HEK293 (cell line): ENCODE measurements around the gene SS18.

Experiments used
- CTCF ChIA-PET: fragments of 350-600 bp; formaldehyde crosslinking; extraction: SDS; loops from one replicate; lab custom pipeline; 2021; ENCODE audit warnings: antibody characterized with exemption; lab: Yijun Ruan, JAX
- POLR2A ChIA-PET: fragments of 300-600 bp; formaldehyde crosslinking; extraction: SDS; loops from one replicate; lab custom pipeline; 2020; ENCODE audit warnings: antibody characterized with exemption, inconsistent platforms; lab: Yijun Ruan, JAX
- H3K27ac ChIP-seq: fragments of 200-500 bp; sonication (Bioruptor generic); 2 replicates; pipeline ENCODE4 v1.5.1; 2014; ENCODE audit warnings: low read depth, low read length, control low read depth, inconsistent platforms; ENCODE audit errors: extremely low read depth
- H3K36me3 ChIP-seq, 2 experiments: fragments of 200-500 bp in 1 of 2; sonication (Bioruptor generic) in 1 of 2; 1 replicate in 1 of 2; 2 replicates in 1 of 2; pipeline ENCODE4 v1.5.1; 2014 to 2017; ENCODE audit warnings: inconsistent platforms in 2 of 2, low read length in 2 of 2; ENCODE audit not compliant: control insufficient read depth in 2 of 2, insufficient read depth in 1 of 2
- H3K4me1 ChIP-seq: fragments of 200-500 bp; sonication (Bioruptor generic); 2 replicates; pipeline ENCODE4 v1.5.1; 2014; ENCODE audit warnings: mild to moderate bottlenecking, low read length, inconsistent platforms; ENCODE audit not compliant: control insufficient read depth, insufficient read depth
- H3K4me3 ChIP-seq: 2 replicates; pipeline ENCODE4 v1.5.1; 2011; ENCODE audit warnings: low read depth, mild to moderate bottlenecking, control low read depth, low read length, moderate library complexity
- H3K9me3 ChIP-seq: fragments of 200-500 bp; sonication (Bioruptor generic); 2 replicates; pipeline ENCODE4 v1.5.1; 2014; ENCODE audit warnings: low read depth, low read length, inconsistent platforms; ENCODE audit not compliant: control insufficient read depth, insufficient read depth
- SCRT1 ChIP-seq: fragments of 450-650 bp; formaldehyde crosslinking; IDR thresholded peaks from 2 replicates; pipeline ENCODE4 v1.5.1; 2016; ENCODE audit warnings: missing biosample characterization, missing genetic modification characterization, borderline replicate concordance
- SCRT2 ChIP-seq: fragments of 450-650 bp; formaldehyde crosslinking; IDR thresholded peaks from 2 replicates; pipeline ENCODE4 v1.5.1; 2016; ENCODE audit warnings: missing biosample characterization, missing genetic modification characterization
- SETDB1 ChIP-seq: IDR thresholded peaks from one replicate; pipeline ENCODE4 v1.6.1; 2017; ENCODE audit warnings: mild to moderate bottlenecking, low read length, moderate library complexity, mixed read lengths; ENCODE audit not compliant: insufficient read length
- ZBTB7A ChIP-seq: fragments of 450-650 bp; formaldehyde crosslinking; IDR thresholded peaks from 2 replicates; pipeline ENCODE4 v1.5.1; 2016; ENCODE audit warnings: low read depth, missing biosample characterization, missing genetic modification characterization
- ZFP69B ChIP-seq: fragments of 450-650 bp; formaldehyde crosslinking; IDR thresholded peaks from 2 replicates; pipeline ENCODE4 v1.5.1; 2016; ENCODE audit warnings: missing biosample characterization, missing genetic modification characterization
- ZNF169 ChIP-seq: fragments of 450-650 bp; formaldehyde crosslinking; IDR thresholded peaks from 2 replicates; pipeline ENCODE4 v1.5.1; 2016; ENCODE audit warnings: missing biosample characterization, missing genetic modification characterization
- ZNF174 ChIP-seq: fragments of 450-650 bp; formaldehyde crosslinking; IDR thresholded peaks from 2 replicates; pipeline ENCODE4 v1.5.0; 2017; ENCODE audit warnings: missing biosample characterization, mild to moderate bottlenecking, missing genetic modification characterization
- ZNF184 ChIP-seq: fragments of 450-650 bp; IDR thresholded peaks from 2 replicates; pipeline ENCODE4 v1.5.1; 2018; ENCODE audit warnings: missing biosample characterization, mild to moderate bottlenecking, missing genetic modification characterization
- ZNF214 ChIP-seq: fragments of 450-650 bp; formaldehyde crosslinking; IDR thresholded peaks from 2 replicates; pipeline ENCODE4 v1.5.1; 2017; ENCODE audit warnings: missing biosample characterization, mild to moderate bottlenecking, missing genetic modification characterization, borderline replicate concordance
- ZNF221 ChIP-seq: fragments of 450-650 bp; formaldehyde crosslinking; IDR thresholded peaks from 2 replicates; pipeline ENCODE4 v1.5.1; 2017; ENCODE audit warnings: missing biosample characterization, missing genetic modification characterization, borderline replicate concordance
- ZNF24 ChIP-seq: fragments of 450-650 bp; formaldehyde crosslinking; IDR thresholded peaks from 2 replicates; pipeline ENCODE4 v1.5.1; 2016; ENCODE audit warnings: missing biosample characterization, missing genetic modification characterization
- ZNF433 ChIP-seq: fragments of 450-650 bp; formaldehyde crosslinking; IDR thresholded peaks from 2 replicates; pipeline ENCODE4 v1.5.1; 2016; ENCODE audit warnings: missing biosample characterization, missing genetic modification characterization, low read depth
- ZNF548 ChIP-seq: fragments of 450-650 bp; formaldehyde crosslinking; IDR thresholded peaks from 2 replicates; pipeline ENCODE4 v1.5.1; 2016; ENCODE audit warnings: missing biosample characterization, missing genetic modification characterization
- ZNF624 ChIP-seq: fragments of 450-650 bp; formaldehyde crosslinking; IDR thresholded peaks from 2 replicates; pipeline ENCODE4 v1.5.1; 2017; ENCODE audit warnings: missing biosample characterization, missing genetic modification characterization
- ZNF664 ChIP-seq: fragments of 450-650 bp; formaldehyde crosslinking; IDR thresholded peaks from 2 replicates; pipeline ENCODE4 v1.5.1; 2016; ENCODE audit warnings: missing biosample characterization, missing genetic modification characterization
- ZNF768 ChIP-seq: fragments of 450-650 bp; formaldehyde crosslinking; IDR thresholded peaks from 2 replicates; pipeline ENCODE4 v1.5.1; 2018; ENCODE audit warnings: missing biosample characterization, mild to moderate bottlenecking, missing genetic modification characterization
- TF ChIP-seq, protein P1 (sequence below): fragments of 450-650 bp; formaldehyde crosslinking; IDR thresholded peaks from 2 replicates; pipeline ENCODE4 v1.5.1; 2016; ENCODE audit warnings: missing biosample characterization, missing genetic modification characterization
- TF ChIP-seq, protein P2 (sequence below): fragments of 450-650 bp; formaldehyde crosslinking; IDR thresholded peaks from 2 replicates; pipeline ENCODE4 v1.5.1; 2017; ENCODE audit warnings: missing biosample characterization, mild to moderate bottlenecking, missing genetic modification characterization, moderate library complexity
- TF ChIP-seq, protein P3 (sequence below): fragments of 450-650 bp; formaldehyde crosslinking; IDR thresholded peaks from 2 replicates; pipeline ENCODE4 v1.5.1; 2016; ENCODE audit warnings: missing biosample characterization, missing genetic modification characterization

Gene SS18

DNA sequence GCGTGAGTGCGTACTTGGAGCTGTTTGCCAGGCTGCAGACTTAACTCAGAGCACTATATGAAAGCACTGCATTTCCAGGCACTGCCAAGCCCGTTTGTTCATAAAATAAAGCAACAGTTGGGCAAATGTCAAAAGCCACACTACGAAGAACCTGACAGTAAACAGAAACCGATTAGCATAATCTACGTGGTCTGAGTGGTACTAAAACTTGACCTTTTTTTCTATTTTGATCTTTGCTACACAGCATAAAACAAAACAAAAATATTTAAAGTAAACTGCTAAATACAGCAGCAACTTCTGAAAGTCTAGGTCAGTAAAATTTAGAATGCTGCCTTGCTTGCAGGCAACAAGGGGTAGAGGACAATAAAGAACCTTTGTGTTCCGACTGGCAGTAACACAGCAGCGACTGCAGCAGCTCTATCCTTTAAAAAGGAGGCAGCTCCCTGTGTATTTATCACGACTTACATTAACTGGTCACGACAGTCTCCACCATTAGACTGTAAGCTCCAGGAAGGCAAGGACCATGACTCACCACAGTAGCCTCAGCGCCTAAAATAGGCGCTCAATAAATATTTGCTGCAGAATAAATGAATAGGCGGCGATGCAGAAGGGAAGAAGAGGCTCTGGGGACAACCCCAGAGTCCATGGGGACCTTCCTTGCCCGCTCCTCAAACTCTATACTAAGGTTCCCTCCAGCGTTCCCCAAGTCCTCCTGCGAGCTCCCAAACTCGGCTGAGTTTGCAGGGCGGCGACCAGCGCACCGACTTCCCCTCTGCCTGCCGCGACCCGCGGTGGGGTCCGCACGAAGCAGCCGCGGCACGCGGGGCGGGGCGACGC lies 902 bp downstream of the SS18 start:
- TF ChIP-seq ZNF768 (tag by site-specific recombination) (no peak), ZFP69B (tag by site-specific recombination) (peak; percentile 85), ZBTB7A (tag by site-specific recombination) (no peak), ZNF214 (no peak), SETDB1 (no peak), ZNF169 (tag by site-specific recombination) (no peak), ZNF664 (tag by site-specific recombination) (peak; percentile 57), ZNF184 (tag by site-specific recombination) (no peak), SCRT1 (peak; percentile 64; the same call in 1 of the 2 replicates), SCRT2 (tag by site-specific recombination) (peak; percentile 93), ZNF624 (tag by site-specific recombination) (no peak)
- TF ChIP-seq, protein P1, sequence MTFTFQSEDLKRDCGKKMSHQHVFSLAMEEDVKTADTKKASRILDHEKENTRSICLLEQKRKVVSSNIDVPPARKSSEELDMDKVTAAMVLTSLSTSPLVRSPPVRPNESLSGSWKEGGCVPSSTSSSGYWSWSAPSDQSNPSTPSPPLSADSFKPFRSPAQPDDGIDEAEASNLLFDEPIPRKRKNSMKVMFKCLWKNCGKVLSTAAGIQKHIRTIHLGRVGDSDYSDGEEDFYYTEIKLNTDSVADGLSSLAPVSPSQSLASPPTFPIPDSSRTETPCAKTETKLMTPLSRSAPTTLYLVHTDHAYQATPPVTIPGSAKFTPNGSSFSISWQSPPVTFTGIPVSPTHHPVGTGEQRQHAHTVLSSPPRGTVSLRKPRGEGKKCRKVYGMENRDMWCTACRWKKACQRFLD (tag by site-specific recombination), result no peak
- TF ChIP-seq, protein P2, sequence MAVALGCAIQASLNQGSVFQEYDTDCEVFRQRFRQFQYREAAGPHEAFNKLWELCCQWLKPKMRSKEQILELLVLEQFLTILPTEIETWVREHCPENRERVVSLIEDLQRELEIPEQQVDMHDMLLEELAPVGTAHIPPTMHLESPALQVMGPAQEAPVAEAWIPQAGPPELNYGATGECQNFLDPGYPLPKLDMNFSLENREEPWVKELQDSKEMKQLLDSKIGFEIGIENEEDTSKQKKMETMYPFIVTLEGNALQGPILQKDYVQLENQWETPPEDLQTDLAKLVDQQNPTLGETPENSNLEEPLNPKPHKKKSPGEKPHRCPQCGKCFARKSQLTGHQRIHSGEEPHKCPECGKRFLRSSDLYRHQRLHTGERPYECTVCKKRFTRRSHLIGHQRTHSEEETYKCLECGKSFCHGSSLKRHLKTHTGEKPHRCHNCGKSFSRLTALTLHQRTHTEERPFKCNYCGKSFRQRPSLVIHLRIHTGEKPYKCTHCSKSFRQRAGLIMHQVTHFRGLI (tag by site-specific recombination), result peak; percentile 45; the same call in 1 of the 2 replicates
- TF ChIP-seq, protein P3, sequence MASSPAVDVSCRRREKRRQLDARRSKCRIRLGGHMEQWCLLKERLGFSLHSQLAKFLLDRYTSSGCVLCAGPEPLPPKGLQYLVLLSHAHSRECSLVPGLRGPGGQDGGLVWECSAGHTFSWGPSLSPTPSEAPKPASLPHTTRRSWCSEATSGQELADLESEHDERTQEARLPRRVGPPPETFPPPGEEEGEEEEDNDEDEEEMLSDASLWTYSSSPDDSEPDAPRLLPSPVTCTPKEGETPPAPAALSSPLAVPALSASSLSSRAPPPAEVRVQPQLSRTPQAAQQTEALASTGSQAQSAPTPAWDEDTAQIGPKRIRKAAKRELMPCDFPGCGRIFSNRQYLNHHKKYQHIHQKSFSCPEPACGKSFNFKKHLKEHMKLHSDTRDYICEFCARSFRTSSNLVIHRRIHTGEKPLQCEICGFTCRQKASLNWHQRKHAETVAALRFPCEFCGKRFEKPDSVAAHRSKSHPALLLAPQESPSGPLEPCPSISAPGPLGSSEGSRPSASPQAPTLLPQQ (tag by site-specific recombination), result peak; percentile 95
- TF ChIP-seq, all 188 proteins: peak for 6
- POLR2A ChIA-PET, result interaction anchor here (0.7 to 1.6 kb wide), 4 partner anchors 14 to 211 kb away, joined by 3 to 4 read pairs (median 3); no protein-coding TSS in a partner anchor
- peak overlapping the region; percentile 81 for H3K4me3 ChIP-seq
- CTCF ChIA-PET, result interaction anchor here (0.5 to 1.0 kb wide), 2 partner anchors 13 to 135 kb away, joined by 3 to 4 read pairs; no protein-coding TSS in a partner anchor
- peaks cover 13 to 26% of the 10 kb centered on the region in 2 experiments; a peak in 2 of 3 replicates for H3K36me3 ChIP-seq
- H3K9me3 ChIP-seq, result no peaks in the 10 kb centered on the region
- H3K4me1 ChIP-seq, result peaks cover 9% of the 10 kb centered on the region; the same call in 1 of the 2 replicates
- H3K27ac ChIP-seq, result peak overlapping the region; percentile 88

DNA sequence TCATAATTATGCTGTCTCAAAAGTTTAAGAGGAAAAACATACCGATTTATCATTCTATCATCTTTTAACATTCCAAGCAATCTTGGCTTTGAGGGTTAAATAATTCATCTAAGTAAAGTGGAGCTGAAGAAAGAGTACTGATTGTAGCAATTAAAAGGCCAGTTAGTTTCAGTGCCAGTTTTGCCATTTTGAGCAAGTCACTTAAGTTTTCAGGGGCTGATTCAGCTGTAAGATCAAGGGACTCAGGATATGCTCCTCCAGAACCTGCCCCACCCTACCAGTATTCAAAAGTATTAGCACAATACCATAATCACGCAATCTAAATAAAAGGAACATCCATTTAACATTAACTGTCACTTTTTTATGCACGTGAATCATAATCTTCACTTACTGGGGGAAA lies 1.9 kb downstream of the SS18 start:
- peaks cover 13 to 36% of the 10 kb centered on the region in 2 experiments; a peak in 2 of 3 replicates for H3K36me3 ChIP-seq
- TF ChIP-seq ZNF433 (tag by site-specific recombination), result no peak
- TF ChIP-seq ZNF221, result no peak
- TF ChIP-seq ZNF174 (tag by site-specific recombination), result no peak
- TF ChIP-seq ZNF24 (tag by site-specific recombination), result no peak
- no peak for TF ChIP-seq ZNF548
- TF ChIP-seq, all 188 proteins: peak for 0
- POLR2A ChIA-PET, result interaction anchor here (1.5 kb wide), 1 partner anchor 29 kb away, joined by 3 read pairs; no protein-coding TSS in a partner anchor
- Histone ChIP-seq H3K9me3 (no peaks in the 10 kb centered on the region), H3K4me1 (peaks cover 9% of the 10 kb centered on the region; the same call in 1 of the 2 replicates), H3K4me3 (peak overlapping the region; percentile 4), H3K27ac (no peak overlapping the region)
- CTCF ChIA-PET, result interaction anchor here (0.5 to 0.6 kb wide), 2 partner anchors 71 to 294 kb away, joined by 3 to 5 read pairs; no protein-coding TSS in a partner anchor
